Adrenal gland (tissue), 5 donors: ENCODE measurements around the gene IQCM.

Source experiments
- CTCF ChIP-seq, 6 experiments: fragments of 450-650 bp in 4 of 6; fragments of 200-600 bp in 2 of 6; sonication (generic) in 1 of 6; IDR thresholded peaks; 1 replicate in 5 of 6; 2 replicates in 1 of 6; pipeline versions ENCODE4 v1.5.1 to v1.8.0; 2016 to 2021; ENCODE audit warnings: antibody characterized with exemption in 6 of 6, mild to moderate bottlenecking in 2 of 6, moderate library complexity in 1 of 6
- POLR2A ChIP-seq, 2 donors: fragments of 450-650 bp; IDR thresholded peaks; one replicate each; pipeline ENCODE4 v1.6.1; 2017; ENCODE audit warnings: antibody characterized with exemption in 2 of 2, mild to moderate bottlenecking in 2 of 2, moderate library complexity in 1 of 2
- donor health status: DM: no; HTN: no; CAD: no.

GRCh38 chr4:149443537-149443936, 372.1 kb downstream of the IQCM start:
- TF ChIP-seq CTCF (IDR thresholded peaks at IDR 0.05) (no peak), POLR2A (IDR thresholded peaks at IDR 0.05) (no peak)
